HG03196 (cell line): ENCODE data around the gene DERL2.
"Not testable (repeated sequence)": the region's sequence is repeated elsewhere in the genome, so short reads cannot be mapped to it uniquely, and the experiment has no call there.

Source experiments
- ATAC-seq: cut with Tn5 transposase; IDR thresholded peaks from one replicate; pipeline ENCODE4 v1.9.1; 2021; ENCODE audit not compliant: unreplicated experiment

The DERL2 gene

GRCh38 chr17:5438716-5439445 is 47.1 kb downstream of the DERL2 start, which contains the start of gene C1QBP:
Gene C1QBP (minus strand): TSS chr17:5439155. CDS start chr17:5439073, 82 bp downstream.
- ATAC-seq, result peak; percentile 88

GRCh38 chr17:5437721-5438317 is 48.2 kb downstream of the DERL2 start:
- no peak for ATAC-seq

GRCh38 chr17:5435781-5436315 is 50.1 kb downstream of the DERL2 start:
- not testable (repeated sequence) for ATAC-seq

- no peak for ATAC-seq
Measured at GRCh38 chr17:5434984-5435383, 51.0 kb downstream of the DERL2 start.

GRCh38 chr17:5431949-5432556 is 53.9 kb downstream of the DERL2 start:
- ATAC-seq, result no peak

GRCh38 chr17:5431234-5431633 is 54.7 kb downstream of the DERL2 start:
- ATAC-seq, result not testable (repeated sequence)

- ATAC-seq, result no peak
Measured at GRCh38 chr17:5430413-5430999, 55.5 kb downstream of the DERL2 start.

GRCh38 chr17:5429191-5429887 is 56.6 kb downstream of the DERL2 start:
- ATAC-seq, result no peak

- no peak for ATAC-seq
Measured at GRCh38 chr17:5425826-5426225, 60.2 kb downstream of the DERL2 start.

GRCh38 chr17:5424909-5425308 is 61.1 kb downstream of the DERL2 start:
- ATAC-seq, result no peak

GRCh38 chr17:5422505-5422904 is 63.5 kb downstream of the DERL2 start:
- ATAC-seq, result no peak
